Testis (tissue), 3 donors: Measurements from ENCODE around the gene BICD1. TPM values are rescaled to one million over a fixed set of nuclear protein-coding genes. Genes with fewer than 3 reads are reported as not detected.

Experiments used
- DNase-seq: peaks from one replicate; pipeline ENCODE4 v3.0.0-alpha.2; 2019
- H3K27ac ChIP-seq, 2 donors: fragments of 200-600 bp; sonication (generic); one replicate each; pipeline ENCODE4 v1.5.1; 2019
- H3K27me3 ChIP-seq: fragments of 200-600 bp; sonication (generic); one replicate; pipeline ENCODE4 v1.5.1; 2019
- H3K36me3 ChIP-seq: fragments of 200-600 bp; sonication (generic); one replicate; pipeline ENCODE4 v1.5.1; 2017; ENCODE audit warnings: low read depth; ENCODE audit errors: missing control alignments
- H3K4me1 ChIP-seq: fragments of 200-600 bp; sonication (generic); one replicate; pipeline ENCODE4 v1.5.1; 2019
- H3K4me3 ChIP-seq, 2 donors: fragments of 200-600 bp; sonication (generic); one replicate each; pipeline ENCODE4 v1.5.1; 2017 to 2019
- H3K9me3 ChIP-seq: fragments of 200-600 bp; sonication (generic); one replicate; pipeline ENCODE4 v1.5.1; 2017
- CTCF ChIP-seq, 3 experiments: fragments of 450-650 bp in 2 of 3; fragments of 200-600 bp in 1 of 3; sonication (generic) in 1 of 3; IDR thresholded peaks; one replicate each; pipeline ENCODE4 v1.5.1; 2016 to 2019; ENCODE audit warnings: antibody characterized with exemption in 3 of 3, mild to moderate bottlenecking in 2 of 3, moderate library complexity in 1 of 3
- POLR2A ChIP-seq: fragments of 450-650 bp; IDR thresholded peaks from one replicate; pipeline ENCODE4 v1.6.1; 2017; ENCODE audit warnings: antibody characterized with exemption, mild to moderate bottlenecking, moderate library complexity
- WGBS, 2 donors: methylation state at CpG; one replicate each; pipeline ENCODE4 v1.1.5; 2018; 5-methylcytosine and 5-hydroxymethylcytosine counted together
- intact Hi-C: fragments of 100-400 bp; cut with DNase I; formaldehyde crosslinking; loops from one replicate; pipeline ENCODE4 v1.15.1; 2023; ENCODE audit warnings: low total_unique reads
- polyA plus RNA-seq: library from polyadenylated mRNA; stranded (reverse); fragments of 350-450 nt; fragmentation: Illumina TruSeq; extraction: RNeasy Lipid Tissue Mini Kit (QIAGEN cat#74804); gene quantifications from one replicate; pipeline ENCODE4 v1.2.3, GENCODE V29; 2014; ENCODE audit warnings: low read depth, low replicate concordance; ENCODE audit not compliant: insufficient read depth
- total RNA-seq, 2 donors: library from RNA; depleted of rRNA; stranded (reverse); fragments of >200 nt; gene quantifications; one replicate each; pipeline ENCODE4 v1.2.3, GENCODE V29; 2016

Gene BICD1
- total and polyA plus RNA-seq, 3 donors from 2014 or later: 8.4 to 28.7 (median 26.0) TPM

- H3K9me3 ChIP-seq: no peaks in the 10 kb centered on the region
- H3K27me3 ChIP-seq: no peaks in the 10 kb centered on the region
- intact Hi-C loops: no loop called here
- H3K27ac ChIP-seq: no peak overlapping the region
- 82 to 90% methylated on average over 6 of the region's 6 CpGs for WGBS, 2 donors
- no peak for DNase-seq
- H3K4me1 ChIP-seq: no peaks in the 10 kb centered on the region
- H3K36me3 ChIP-seq: no peaks in the 10 kb centered on the region
- TF ChIP-seq CTCF (IDR thresholded peaks at IDR 0.05): no peak
- TF ChIP-seq POLR2A: no peak
- H3K4me3 ChIP-seq: no peak overlapping the region
Measured at GRCh38 chr12:32302218-32303173, 195.8 kb downstream of the BICD1 start.

- intact Hi-C loops: no loop called here
- no peaks in the 10 kb centered on the region for H3K9me3 ChIP-seq
- 90 to 97% methylated on average over 5 of the region's 5 CpGs for WGBS, 2 donors
Measured at GRCh38 chr12:32303174-32303549, 196.5 kb downstream of the BICD1 start.

GRCh38 chr12:32305163-32305562 lies 198.5 kb downstream of the BICD1 start:
- Histone ChIP-seq H3K27ac (no peak overlapping the region), H3K4me1 (no peaks in the 10 kb centered on the region), H3K9me3 (no peaks in the 10 kb centered on the region), H3K27me3 (no peaks in the 10 kb centered on the region), H3K4me3 (no peak overlapping the region), H3K36me3 (no peaks in the 10 kb centered on the region)
- intact Hi-C loops: no loop called here
- no peak for DNase-seq
- no peak for TF ChIP-seq POLR2A
- TF ChIP-seq CTCF (IDR thresholded peaks at IDR 0.05): peak in 1 of 3 experiments; percentile 37
- 68 to 88% methylated on average over 1 of the region's 1 CpG for WGBS, 2 donors

More at GRCh38 chr12:32303174-32303549, 196.5 kb downstream of the BICD1 start:
- no peak for DNase-seq
- H3K36me3 ChIP-seq: no peaks in the 10 kb centered on the region
- H3K27ac ChIP-seq: no peak overlapping the region
- H3K4me3 ChIP-seq: no peak overlapping the region
- TF ChIP-seq CTCF (IDR thresholded peaks at IDR 0.05) (no peak), POLR2A (no peak)
- no peaks in the 10 kb centered on the region for H3K27me3 ChIP-seq
- no peaks in the 10 kb centered on the region for H3K4me1 ChIP-seq

- Histone ChIP-seq H3K4me3 (no peak overlapping the region), H3K36me3 (no peaks in the 10 kb centered on the region), H3K4me1 (no peaks in the 10 kb centered on the region), H3K27me3 (no peaks in the 10 kb centered on the region), H3K9me3 (no peaks in the 10 kb centered on the region), H3K27ac (no peak overlapping the region)
- DNase-seq: no peak
- TF ChIP-seq POLR2A: no peak
- no peak for TF ChIP-seq CTCF (IDR thresholded peaks at IDR 0.05)
- 75 to 88% methylated on average over 3 of the region's 3 CpGs for WGBS, 2 donors
- intact Hi-C loops: no loop called here
Measured at GRCh38 chr12:32307326-32307725, 200.7 kb downstream of the BICD1 start.
